Ascending aorta (tissue), 2 donors: Measurements from ENCODE around the gene ADAD2. TPM values are rescaled to one million over a fixed set of nuclear protein-coding genes. Genes with fewer than 3 reads are reported as not detected.

Source experiments
- DNase-seq, 2 donors: peaks; one replicate each; pipeline ENCODE4 v3.0.0-alpha.2; 2019; ENCODE audit warnings: low spot score in 2 of 2
- H3K27ac ChIP-seq, 2 donors: fragments of 200-600 bp; sonication (generic); one replicate each; pipeline ENCODE4 v1.5.1; 2016 to 2017; ENCODE audit warnings: mild to moderate bottlenecking in 1 of 2
- H3K27me3 ChIP-seq: fragments of 200-600 bp; sonication (generic); one replicate; pipeline ENCODE4 v1.5.1; 2017
- H3K36me3 ChIP-seq, 2 donors: fragments of 200-600 bp; sonication (generic); one replicate each; pipeline ENCODE4 v1.5.1; 2016
- H3K4me1 ChIP-seq, 2 donors: fragments of 200-600 bp; sonication (generic); one replicate each; pipeline ENCODE4 v1.5.1; 2016 to 2017; ENCODE audit warnings: mild to moderate bottlenecking in 1 of 2
- H3K4me3 ChIP-seq, 2 donors: fragments of 200-600 bp; sonication (generic); one replicate each; pipeline ENCODE4 v1.5.1; 2016 to 2017; ENCODE audit warnings: mild to moderate bottlenecking in 1 of 2
- H3K9me3 ChIP-seq, 2 donors: fragments of 200-600 bp; sonication (generic); one replicate each; pipeline ENCODE4 v1.5.1; 2016
- CTCF ChIP-seq, 3 experiments: fragments of 200-600 bp in 2 of 3; fragments of 450-650 bp in 1 of 3; sonication (generic) in 2 of 3; IDR thresholded peaks; one replicate each; pipeline ENCODE4 v1.5.1; 2016 to 2019; ENCODE audit warnings: antibody characterized with exemption in 3 of 3, mild to moderate bottlenecking in 1 of 3, moderate library complexity in 1 of 3
- intact Hi-C: fragments of 100-400 bp; cut with DNase I; formaldehyde crosslinking; loops from one replicate; pipeline ENCODE4 v1.15.1; 2023
- total RNA-seq: library from RNA; depleted of rRNA; stranded (reverse); fragments of >200 nt; gene quantifications from one replicate; pipeline ENCODE4 v1.1.0, GENCODE V29; 2016

The ADAD2 gene
- total RNA-seq, 1 donor from 2014 or later: not detected

DNA sequence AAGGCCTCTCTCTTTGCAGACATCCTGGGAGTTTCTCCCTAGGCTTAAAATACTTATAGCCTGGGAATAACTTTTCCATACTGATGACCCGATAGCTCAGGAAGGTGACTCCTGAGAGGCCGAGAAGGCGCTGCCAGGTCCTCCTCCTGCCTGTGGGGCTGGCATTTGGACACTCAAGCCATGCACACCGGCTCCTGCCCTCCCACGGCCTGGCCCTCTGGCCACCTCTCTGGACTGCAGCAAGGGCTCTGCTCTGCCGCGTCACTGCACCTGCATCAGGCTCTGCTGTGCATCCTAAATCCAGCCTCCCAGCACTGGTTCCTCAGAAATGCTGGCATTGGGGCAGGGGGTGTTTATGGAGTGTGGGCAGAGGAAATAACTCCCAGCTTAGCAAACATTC lies 34.6 kb downstream of the ADAD2 start:
- no peaks in the 10 kb centered on the region for H3K36me3 ChIP-seq
- intact Hi-C loops: no loop called here
- no peak overlapping the region for H3K4me3 ChIP-seq
- TF ChIP-seq CTCF (IDR thresholded peaks at IDR 0.05): no peak
- no peak overlapping the region for H3K27ac ChIP-seq
- H3K4me1 ChIP-seq: peaks cover 5 to 6% of the 10 kb centered on the region in 2 donors
- no peaks in the 10 kb centered on the region for H3K9me3 ChIP-seq
- DNase-seq: no peak
- no peaks in the 10 kb centered on the region for H3K27me3 ChIP-seq

GRCh38 chr16:84226026-84226425 lies 35.1 kb downstream of the ADAD2 start:
- no peak for TF ChIP-seq CTCF (IDR thresholded peaks at IDR 0.05)
- H3K9me3 ChIP-seq: no peaks in the 10 kb centered on the region
- H3K27me3 ChIP-seq: no peaks in the 10 kb centered on the region
- intact Hi-C loops: no loop called here
- no peak overlapping the region for H3K4me3 ChIP-seq
- DNase-seq: no peak
- peaks cover 5 to 6% of the 10 kb centered on the region in 2 donors for H3K4me1 ChIP-seq
- H3K27ac ChIP-seq: no peak overlapping the region
- H3K36me3 ChIP-seq: no peaks in the 10 kb centered on the region

DNA sequence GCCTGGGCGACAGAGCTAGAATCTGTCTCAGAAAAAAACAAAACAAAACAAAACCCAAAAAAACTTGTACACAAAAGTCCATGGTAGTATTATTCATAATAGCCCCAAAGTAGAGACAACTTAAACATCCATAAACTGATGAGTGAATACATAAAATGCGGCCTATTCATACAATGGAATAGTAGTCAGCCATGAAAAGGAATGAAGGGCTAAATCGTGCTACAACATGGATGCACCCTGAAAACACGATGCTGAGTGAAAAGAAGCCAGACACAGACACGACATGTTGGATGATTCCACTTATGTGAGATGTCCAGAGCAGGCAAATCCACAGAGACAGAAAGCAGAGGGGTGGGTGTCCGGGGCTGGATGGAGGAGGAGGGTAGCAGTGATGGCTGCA lies 36.6 kb downstream of the ADAD2 start:
- Histone ChIP-seq H3K27me3 (no peaks in the 10 kb centered on the region), H3K36me3 (no peaks in the 10 kb centered on the region), H3K27ac (no peak overlapping the region), H3K4me3 (no peak overlapping the region), H3K4me1 (peaks cover 5 to 6% of the 10 kb centered on the region in 2 donors), H3K9me3 (no peaks in the 10 kb centered on the region)
- no peak for TF ChIP-seq CTCF (IDR thresholded peaks at IDR 0.05)
- intact Hi-C loops: no loop called here
- no peak for DNase-seq

DNA sequence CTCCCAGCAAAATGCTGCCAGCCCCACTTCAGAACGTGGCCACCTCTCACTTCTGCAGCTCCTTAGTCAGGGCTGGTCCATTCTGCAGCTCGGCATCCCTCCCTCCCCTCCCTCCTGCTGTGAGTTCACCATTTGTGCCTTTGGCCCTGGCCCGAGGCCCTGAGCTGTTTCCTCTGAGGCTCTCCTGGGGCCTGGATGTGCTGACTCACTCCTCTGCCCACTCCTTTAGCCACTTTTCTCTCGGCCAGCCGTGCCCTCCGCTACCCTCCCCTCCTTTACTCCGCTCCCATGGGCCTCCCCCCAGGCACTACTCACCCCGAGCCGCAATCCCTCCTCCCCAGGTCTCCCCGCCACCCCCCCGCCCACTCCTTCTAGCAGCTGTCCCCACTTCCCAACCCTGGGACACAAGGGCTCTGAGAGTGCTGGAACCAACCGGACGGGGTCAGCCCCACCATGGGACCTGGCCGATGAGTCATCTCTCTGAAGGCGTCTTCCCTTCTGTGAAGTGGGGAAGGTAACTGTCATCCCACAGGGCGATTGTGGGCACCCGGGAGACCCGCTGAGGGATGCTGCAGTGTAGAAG lies 37.4 kb downstream of the ADAD2 start:
- peak; percentile 52 to 92 for DNase-seq
- intact Hi-C loops: loop anchor here (2.0 kb wide), 1 partner anchor 42 kb away; the partner anchor contains the start of gene TAF1C
- no peaks in the 10 kb centered on the region for H3K36me3 ChIP-seq
- peak overlapping the region; percentile 0 to 39 for H3K4me3 ChIP-seq
- H3K9me3 ChIP-seq: no peaks in the 10 kb centered on the region
- no peak for TF ChIP-seq CTCF (IDR thresholded peaks at IDR 0.05)
- H3K4me1 ChIP-seq: peaks cover 5 to 6% of the 10 kb centered on the region in 2 donors
- H3K27me3 ChIP-seq: no peaks in the 10 kb centered on the region
- H3K27ac ChIP-seq: peak overlapping the region; percentile 63 to 64

DNA sequence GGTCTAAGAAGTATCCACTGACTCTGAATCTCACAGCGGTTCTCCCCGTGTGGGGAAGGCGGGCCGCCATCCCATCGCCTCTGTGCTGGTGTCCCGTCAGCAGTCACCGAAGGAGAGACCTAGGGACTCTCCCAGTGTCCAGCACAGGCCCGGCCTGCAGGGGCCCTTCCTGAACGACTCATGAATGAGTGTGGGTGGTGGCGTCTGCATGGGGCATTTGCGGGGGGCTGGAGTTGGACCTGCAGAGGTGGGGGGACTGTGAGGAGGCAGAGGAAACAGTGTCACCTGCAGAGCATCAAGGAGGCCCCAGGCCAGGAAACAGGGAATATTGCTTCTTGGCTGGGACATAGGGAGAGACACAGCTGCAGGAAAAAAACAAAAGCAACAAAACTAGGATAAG lies 38.5 kb downstream of the ADAD2 start:
- intact Hi-C loops: loop anchor here (2.0 kb wide), 1 partner anchor 43 kb away; the partner anchor contains the start of gene TAF1C
- Histone ChIP-seq H3K27me3 (no peaks in the 10 kb centered on the region), H3K4me1 (peaks cover 5 to 6% of the 10 kb centered on the region in 2 donors), H3K27ac (no peak overlapping the region), H3K36me3 (no peaks in the 10 kb centered on the region), H3K9me3 (no peaks in the 10 kb centered on the region), H3K4me3 (no peak overlapping the region)
- no peak for TF ChIP-seq CTCF (IDR thresholded peaks at IDR 0.05)
- DNase-seq: no peak

- Histone ChIP-seq H3K27me3 (no peaks in the 10 kb centered on the region), H3K36me3 (no peaks in the 10 kb centered on the region), H3K4me3 (no peak overlapping the region), H3K9me3 (no peaks in the 10 kb centered on the region), H3K4me1 (peaks cover 5 to 6% of the 10 kb centered on the region in 2 donors), H3K27ac (no peak overlapping the region)
- no peak for TF ChIP-seq CTCF (IDR thresholded peaks at IDR 0.05)
- no peak for DNase-seq
- intact Hi-C loops: no loop called here
These were observed 41.1 kb downstream of the ADAD2 start for GRCh38 chr16:84232060-84232459.
